Measurements from ENCODE around the gene SLC39A11. TPM values are rescaled to one million over a fixed set of nuclear protein-coding genes. Genes with fewer than 3 reads are reported as not detected.

SLC39A11 gene
- total RNA-seq, 1 experiment from 2014 or later: 15.2 TPM

GRCh38 chr17:72715906-72716572 lies 376.4 kb downstream of the SLC39A11 start:
- no peaks in the 10 kb centered on the region for H3K79me2 ChIP-seq (ENCODE audit: insufficient read depth, low read length)
- H2BK5ac ChIP-seq (ENCODE audit: insufficient read length, low read length): no peak overlapping the region
- H3K27ac Mint-ChIP-seq: peak overlapping the region in 2 of 3 experiments; percentile 49 to 61; a peak in 2 of 7 replicates
- H3K4ac ChIP-seq (ENCODE audit: low read depth, low read length): no peak overlapping the region
- H3K27me3 Mint-ChIP-seq (ENCODE audit: low read depth): no peaks in the 10 kb centered on the region; the same call in none of the 2 replicates
- H3K9ac ChIP-seq (ENCODE audit: extremely low read depth, insufficient read length, low read length): no peak overlapping the region
- H3K4me2 ChIP-seq (ENCODE audit: insufficient read depth, insufficient read length, low read length): no peak overlapping the region
- H2BK12ac ChIP-seq (ENCODE audit: insufficient read length, low read depth, low read length): no peak overlapping the region
- no peaks in the 10 kb centered on the region for H3K23me2 ChIP-seq (ENCODE audit: insufficient read length, low read depth, low read length, poor library complexity, severe bottlenecking)
- DNase-seq: no peak
- no peak overlapping the region for H2BK20ac ChIP-seq (ENCODE audit: low read depth, low read length, poor library complexity, severe bottlenecking)
- no peaks in the 10 kb centered on the region for H3K79me1 ChIP-seq (ENCODE audit: insufficient read depth, low read depth, low read length, poor library complexity, severe bottlenecking)
- H3K27ac ChIP-seq (ENCODE audit: insufficient read length, low read depth, low read length): no peak overlapping the region
- TF ChIP-seq, protein P1, sequence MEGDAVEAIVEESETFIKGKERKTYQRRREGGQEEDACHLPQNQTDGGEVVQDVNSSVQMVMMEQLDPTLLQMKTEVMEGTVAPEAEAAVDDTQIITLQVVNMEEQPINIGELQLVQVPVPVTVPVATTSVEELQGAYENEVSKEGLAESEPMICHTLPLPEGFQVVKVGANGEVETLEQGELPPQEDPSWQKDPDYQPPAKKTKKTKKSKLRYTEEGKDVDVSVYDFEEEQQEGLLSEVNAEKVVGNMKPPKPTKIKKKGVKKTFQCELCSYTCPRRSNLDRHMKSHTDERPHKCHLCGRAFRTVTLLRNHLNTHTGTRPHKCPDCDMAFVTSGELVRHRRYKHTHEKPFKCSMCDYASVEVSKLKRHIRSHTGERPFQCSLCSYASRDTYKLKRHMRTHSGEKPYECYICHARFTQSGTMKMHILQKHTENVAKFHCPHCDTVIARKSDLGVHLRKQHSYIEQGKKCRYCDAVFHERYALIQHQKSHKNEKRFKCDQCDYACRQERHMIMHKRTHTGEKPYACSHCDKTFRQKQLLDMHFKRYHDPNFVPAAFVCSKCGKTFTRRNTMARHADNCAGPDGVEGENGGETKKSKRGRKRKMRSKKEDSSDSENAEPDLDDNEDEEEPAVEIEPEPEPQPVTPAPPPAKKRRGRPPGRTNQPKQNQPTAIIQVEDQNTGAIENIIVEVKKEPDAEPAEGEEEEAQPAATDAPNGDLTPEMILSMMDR (conservative IDR thresholded peaks at IDR 0.05): no peak
- H3K9me3 ChIP-seq (ENCODE audit: control insufficient read depth, low read depth, low read length): no peaks in the 10 kb centered on the region
- no peak overlapping the region for H4K8ac ChIP-seq (replicated peaks; ENCODE audit: insufficient read length, low read depth, low read length)
- no peaks in the 10 kb centered on the region; the same call in 1 of the 2 replicates for H3K27me3 ChIP-seq (ENCODE audit: insufficient read depth, low read length)
- no peak overlapping the region for H3K18ac ChIP-seq (ENCODE audit: insufficient read length, low read depth, low read length)
- no peak overlapping the region for H2AFZ ChIP-seq (ENCODE audit: low read length)
- H3T11ph ChIP-seq (ENCODE audit: low read length): no peak overlapping the region
- no peak overlapping the region for H2BK120ac ChIP-seq (ENCODE audit: low read depth, low read length, poor library complexity, severe bottlenecking)
- WGBS (ENCODE audit: extremely low coverage, insufficient read length, low lambda C conversion rate): no CpG with 5 or more reads among the region's 23 CpGs
- H3K9me3 Mint-ChIP-seq: peaks cover 2 to 3% of the 10 kb centered on the region in 2 experiments; a peak in 4 of 5 replicates
- H2AK5ac ChIP-seq (ENCODE audit: insufficient read length, low read length): no peak overlapping the region
- H3K4me1 ChIP-seq (ENCODE audit: insufficient read depth, low read length): no peaks in the 10 kb centered on the region
- no peak overlapping the region for H4K5ac ChIP-seq (ENCODE audit: insufficient read length, low read depth, low read length)
- no peak overlapping the region for H3K23ac ChIP-seq (ENCODE audit: insufficient read length, low read depth, low read length)
- no peak overlapping the region for H2BK15ac ChIP-seq (ENCODE audit: low read depth, low read length)
- H3K4me1 Mint-ChIP-seq: peaks cover 13 to 15% of the 10 kb centered on the region in 2 experiments
- no peak overlapping the region for H3K4me3 Mint-ChIP-seq
- no peak overlapping the region for H4K91ac ChIP-seq (ENCODE audit: insufficient read length, low read depth, low read length)
- no peaks in the 10 kb centered on the region for H4K20me1 ChIP-seq (ENCODE audit: control insufficient read depth, insufficient read depth, insufficient read length)
- no peak overlapping the region for H3K14ac ChIP-seq (ENCODE audit: insufficient read depth, low read length)
- peaks cover 0 to 3% (median 2%) of the 10 kb centered on the region in 3 experiments; a peak in 4 of 7 replicates for H3K36me3 Mint-ChIP-seq (ENCODE audit: insufficient read depth in 1 of 3, low read depth in 3 of 3)
- no peak overlapping the region for H3K56ac ChIP-seq (ENCODE audit: insufficient read length, low read depth, low read length)
